ENCODE data around the gene STRA6. TPM values are rescaled to one million over a fixed set of nuclear protein-coding genes. Genes with fewer than 3 reads are reported as not detected.
A peak's percentile ranks its signal among the peaks of the same experiment; 100 is the strongest.
"Not testable (repeated sequence)": the region's sequence is repeated elsewhere in the genome, so short reads cannot be mapped to it uniquely, and the experiment has no call there.

STRA6 gene
- total RNA-seq, 4 donors from 2014 or later: 0.76 to 2.2 (median 1.5) TPM; not detected in 1

DNA sequence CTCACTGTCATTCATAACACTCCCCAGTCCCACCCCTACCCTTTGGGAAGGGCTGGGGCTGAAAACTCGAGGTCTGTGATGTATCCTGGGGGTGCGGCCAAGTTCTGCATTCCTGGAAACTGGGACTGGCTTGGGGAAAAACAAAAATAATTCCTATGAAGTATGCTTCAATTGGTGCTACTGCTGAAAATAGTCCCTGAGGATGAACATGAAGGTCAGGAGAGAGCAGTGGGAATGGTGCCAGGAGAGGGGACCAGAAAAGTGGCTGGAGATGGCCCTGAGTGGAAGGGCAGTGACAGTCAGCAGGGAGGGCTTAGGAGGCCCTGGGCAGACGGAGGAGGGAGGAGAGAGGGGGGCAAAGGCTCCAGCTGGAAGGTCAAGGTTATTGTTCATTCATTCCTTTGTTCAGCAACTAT lies 33.9 kb downstream of the STRA6 start:
- H3K4me3 ChIP-seq: no peak overlapping the region
- no peak for TF ChIP-seq POLR2A (IDR thresholded peaks at IDR 0.05)
- TF ChIP-seq, protein P1, sequence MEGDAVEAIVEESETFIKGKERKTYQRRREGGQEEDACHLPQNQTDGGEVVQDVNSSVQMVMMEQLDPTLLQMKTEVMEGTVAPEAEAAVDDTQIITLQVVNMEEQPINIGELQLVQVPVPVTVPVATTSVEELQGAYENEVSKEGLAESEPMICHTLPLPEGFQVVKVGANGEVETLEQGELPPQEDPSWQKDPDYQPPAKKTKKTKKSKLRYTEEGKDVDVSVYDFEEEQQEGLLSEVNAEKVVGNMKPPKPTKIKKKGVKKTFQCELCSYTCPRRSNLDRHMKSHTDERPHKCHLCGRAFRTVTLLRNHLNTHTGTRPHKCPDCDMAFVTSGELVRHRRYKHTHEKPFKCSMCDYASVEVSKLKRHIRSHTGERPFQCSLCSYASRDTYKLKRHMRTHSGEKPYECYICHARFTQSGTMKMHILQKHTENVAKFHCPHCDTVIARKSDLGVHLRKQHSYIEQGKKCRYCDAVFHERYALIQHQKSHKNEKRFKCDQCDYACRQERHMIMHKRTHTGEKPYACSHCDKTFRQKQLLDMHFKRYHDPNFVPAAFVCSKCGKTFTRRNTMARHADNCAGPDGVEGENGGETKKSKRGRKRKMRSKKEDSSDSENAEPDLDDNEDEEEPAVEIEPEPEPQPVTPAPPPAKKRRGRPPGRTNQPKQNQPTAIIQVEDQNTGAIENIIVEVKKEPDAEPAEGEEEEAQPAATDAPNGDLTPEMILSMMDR (IDR thresholded peaks at IDR 0.05): no peak
- H3K36me3 ChIP-seq: no peaks in the 10 kb centered on the region
- no peak for DNase-seq
- H3K27me3 ChIP-seq: peaks cover 0 to 5% (median 0%) of the 10 kb centered on the region in 4 donors
- H3K27ac ChIP-seq: peak overlapping the region in 1 of 4 donors; percentile 20
- intact Hi-C loops (cut with DNase I): no loop called here
- WGBS, 2 donors: 8 to 27% methylated on average over 2 to 3 of the region's 3 CpGs
- H3K9me3 ChIP-seq: no peaks in the 10 kb centered on the region
- peaks cover 6 to 37% (median 6%) of the 10 kb centered on the region in 3 donors for H3K4me1 ChIP-seq

DNA sequence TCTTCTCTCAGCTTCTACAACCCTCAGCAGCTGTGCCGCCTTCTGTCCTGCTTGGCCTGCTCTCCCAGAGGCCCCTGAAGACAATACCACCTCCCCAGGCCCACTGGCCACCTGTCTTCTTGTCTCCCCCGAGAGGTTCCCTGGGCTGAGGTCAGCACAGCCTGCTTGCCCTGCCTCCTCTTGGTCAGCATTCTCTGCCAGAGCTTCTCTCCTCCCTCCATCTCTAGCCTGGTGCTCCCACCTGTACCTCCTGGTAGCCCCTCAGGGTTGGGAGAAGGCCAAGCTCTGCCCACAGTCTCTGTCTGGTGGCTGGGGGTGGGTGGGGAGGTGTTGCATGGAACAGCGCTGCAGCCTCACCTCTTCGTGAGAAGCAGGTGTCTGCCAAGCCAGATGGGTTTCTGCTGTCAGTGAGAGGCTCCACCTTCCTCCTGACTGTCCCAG lies 34.7 kb downstream of the STRA6 start:
- Histone ChIP-seq H3K27ac (no peak overlapping the region), H3K4me3 (no peak overlapping the region), H3K27me3 (peaks cover 0 to 12% (median 0%) of the 10 kb centered on the region in 4 donors), H3K4me1 (peaks cover 2 to 29% (median 4%) of the 10 kb centered on the region in 3 donors), H3K36me3 (no peaks in the 10 kb centered on the region), H3K9me3 (no peaks in the 10 kb centered on the region)
- intact Hi-C loops (cut with DNase I): no loop called here
- 66 to 80% methylated on average over 4 of the region's 4 CpGs for WGBS, 2 donors
- no peak for TF ChIP-seq POLR2A (IDR thresholded peaks at IDR 0.05)
- TF ChIP-seq, protein P1 (IDR thresholded peaks at IDR 0.05): no peak
- no peak for DNase-seq

DNA sequence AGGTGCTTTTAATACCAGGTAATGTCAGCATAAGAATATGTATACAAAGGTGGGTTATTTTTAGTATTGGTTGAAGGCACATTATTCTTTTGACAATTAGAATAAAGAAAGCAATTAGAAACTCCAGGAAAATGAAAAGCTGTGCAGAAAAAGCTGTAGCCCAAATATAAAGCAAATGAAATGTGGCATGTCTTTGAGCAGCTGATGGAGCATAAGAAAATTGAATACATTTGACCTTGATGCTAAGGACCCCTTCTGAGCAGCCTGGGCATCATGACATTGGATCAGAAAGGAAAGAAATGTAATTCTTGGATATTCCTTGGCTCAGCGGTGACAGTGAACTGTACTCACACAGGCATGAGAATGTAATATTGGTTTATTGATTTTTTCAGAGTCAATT lies 37.1 kb downstream of the STRA6 start:
- WGBS, 2 donors: 100% methylated on average over 1 of the region's 1 CpG
- intact Hi-C loops (cut with DNase I): no loop called here

DNA sequence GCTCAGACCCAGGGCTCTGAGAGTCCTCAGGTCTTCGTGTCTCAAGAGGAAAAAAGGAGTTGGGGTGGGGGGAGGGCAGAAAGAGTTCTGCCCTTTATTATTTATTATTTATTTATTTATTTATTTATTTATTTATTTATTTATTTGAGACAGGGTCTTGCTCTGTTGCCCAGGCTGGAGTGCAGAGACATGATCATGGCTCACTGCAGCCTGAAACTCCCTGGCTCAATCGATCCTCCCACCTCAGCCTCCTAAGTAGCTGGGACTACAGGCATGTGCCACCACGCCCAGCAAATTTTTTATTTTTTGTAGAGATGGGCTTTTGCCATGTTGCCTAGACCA lies 40.4 kb downstream of the STRA6 start:
- intact Hi-C loops (cut with DNase I); H3K4me1 ChIP-seq; H3K9me3 ChIP-seq; H3K4me3 ChIP-seq; H3K36me3 ChIP-seq; DNase-seq; H3K27ac ChIP-seq: not testable (repeated sequence)
- 77 to 89% methylated on average over 3 of the region's 3 CpGs for WGBS, 2 donors
- H3K27me3 ChIP-seq: peaks cover 0 to 18% (median 0%) of the 10 kb centered on the region in 4 donors

More for the DNA sequence above, 37.1 kb downstream of the STRA6 start:
- H3K4me3 ChIP-seq: no peak overlapping the region
- no peak for DNase-seq
- no peaks in the 10 kb centered on the region for H3K9me3 ChIP-seq
- H3K27me3 ChIP-seq: peaks cover 0 to 18% (median 0%) of the 10 kb centered on the region in 4 donors
- no peaks in the 10 kb centered on the region for H3K36me3 ChIP-seq
- H3K27ac ChIP-seq: no peak overlapping the region
- peaks cover 0 to 16% (median 4%) of the 10 kb centered on the region in 3 donors for H3K4me1 ChIP-seq
- TF ChIP-seq, protein P1 (IDR thresholded peaks at IDR 0.05): no peak
- no peak for TF ChIP-seq POLR2A (IDR thresholded peaks at IDR 0.05)

DNA sequence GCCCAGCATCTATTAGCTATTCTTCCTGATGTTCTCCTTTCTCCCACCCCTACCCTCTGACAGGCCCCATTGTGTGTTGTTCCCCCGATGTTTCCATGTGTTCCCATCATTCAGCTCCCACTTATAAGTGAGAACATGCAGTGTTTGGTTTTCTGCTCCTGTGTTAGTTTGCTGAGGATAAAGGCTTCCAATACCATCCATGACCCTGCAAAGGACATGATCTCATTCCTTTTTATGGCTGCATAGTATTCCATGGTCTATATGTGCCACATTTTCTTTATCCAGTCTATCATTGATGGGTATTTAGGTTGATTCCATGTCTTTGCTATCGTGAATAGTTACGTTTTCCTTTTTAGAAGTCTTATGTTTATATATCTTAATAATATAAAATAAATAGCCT lies 42.2 kb downstream of the STRA6 start:
- DNase-seq; H3K27ac ChIP-seq; intact Hi-C loops (cut with DNase I); H3K36me3 ChIP-seq; H3K4me3 ChIP-seq; H3K9me3 ChIP-seq: not testable (repeated sequence)
- H3K27me3 ChIP-seq: peaks cover 0 to 18% (median 0%) of the 10 kb centered on the region in 4 donors
- H3K4me1 ChIP-seq: peaks cover 3 to 14% (median 4%) of the 10 kb centered on the region in 3 donors
- 95 to 97% methylated on average over 3 of the region's 3 CpGs for WGBS, 2 donors

DNA sequence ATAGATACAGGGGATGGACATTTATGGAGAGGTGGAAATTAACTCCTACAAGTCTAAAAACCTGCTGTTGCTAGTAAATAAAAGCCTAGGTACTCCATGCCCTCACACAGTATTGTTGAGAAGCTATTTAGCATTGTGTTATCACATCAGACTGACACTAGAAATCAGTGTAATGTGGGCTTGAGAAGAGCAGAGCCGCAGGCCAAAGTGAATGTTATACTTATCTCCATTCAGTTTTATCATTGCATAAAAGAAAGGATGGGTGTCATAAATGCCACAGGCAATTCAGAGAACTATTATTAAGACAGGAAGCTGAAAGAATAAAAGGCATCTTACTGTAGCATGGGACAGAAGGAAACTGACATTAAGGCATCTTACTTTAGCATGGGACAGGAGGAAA lies 42.8 kb downstream of the STRA6 start:
- 75 to 100% methylated on average over 1 of the region's 1 CpG for WGBS, 2 donors
- peaks cover 3 to 14% (median 4%) of the 10 kb centered on the region in 3 donors for H3K4me1 ChIP-seq
- intact Hi-C loops (cut with DNase I): no loop called here
- peaks cover 0 to 18% (median 0%) of the 10 kb centered on the region in 4 donors for H3K27me3 ChIP-seq
- no peak overlapping the region for H3K27ac ChIP-seq
- no peak for DNase-seq
- TF ChIP-seq POLR2A (IDR thresholded peaks at IDR 0.05): no peak
- TF ChIP-seq, protein P1 (IDR thresholded peaks at IDR 0.05): no peak
- no peaks in the 10 kb centered on the region for H3K9me3 ChIP-seq
- H3K4me3 ChIP-seq: no peak overlapping the region
- no peaks in the 10 kb centered on the region for H3K36me3 ChIP-seq

All from esophagus squamous epithelium (tissue), 5 donors.